Ishikawa (cell line): ENCODE data around the gene U2SURP.

ENCODE experiments used
- CEBPB ChIP-seq: IDR thresholded peaks from 2 replicates; pipeline ENCODE4 v1.6.1; 2012
- CREB1 ChIP-seq: IDR thresholded peaks from 2 replicates; pipeline ENCODE4 v1.6.1; 2012; ENCODE audit warnings: low read depth
- EGR1 ChIP-seq: IDR thresholded peaks from 2 replicates; pipeline ENCODE4 v1.6.1; 2012
- EP300 ChIP-seq: IDR thresholded peaks from 2 replicates; pipeline ENCODE4 v1.6.1; 2012; ENCODE audit warnings: borderline replicate concordance
- FOXM1 ChIP-seq: IDR thresholded peaks from 2 replicates; pipeline ENCODE4 v1.6.1; 2012; ENCODE audit warnings: low read depth, borderline replicate concordance
- MAX ChIP-seq: IDR thresholded peaks from 2 replicates; pipeline ENCODE4 v1.6.1; 2012
- REST ChIP-seq: IDR thresholded peaks from 2 replicates; pipeline ENCODE4 v1.6.1; 2012; ENCODE audit warnings: low read depth, mild to moderate bottlenecking
- ZBTB7A ChIP-seq: IDR thresholded peaks from 2 replicates; pipeline ENCODE4 v1.6.1; 2012; ENCODE audit warnings: low read depth

DNA sequence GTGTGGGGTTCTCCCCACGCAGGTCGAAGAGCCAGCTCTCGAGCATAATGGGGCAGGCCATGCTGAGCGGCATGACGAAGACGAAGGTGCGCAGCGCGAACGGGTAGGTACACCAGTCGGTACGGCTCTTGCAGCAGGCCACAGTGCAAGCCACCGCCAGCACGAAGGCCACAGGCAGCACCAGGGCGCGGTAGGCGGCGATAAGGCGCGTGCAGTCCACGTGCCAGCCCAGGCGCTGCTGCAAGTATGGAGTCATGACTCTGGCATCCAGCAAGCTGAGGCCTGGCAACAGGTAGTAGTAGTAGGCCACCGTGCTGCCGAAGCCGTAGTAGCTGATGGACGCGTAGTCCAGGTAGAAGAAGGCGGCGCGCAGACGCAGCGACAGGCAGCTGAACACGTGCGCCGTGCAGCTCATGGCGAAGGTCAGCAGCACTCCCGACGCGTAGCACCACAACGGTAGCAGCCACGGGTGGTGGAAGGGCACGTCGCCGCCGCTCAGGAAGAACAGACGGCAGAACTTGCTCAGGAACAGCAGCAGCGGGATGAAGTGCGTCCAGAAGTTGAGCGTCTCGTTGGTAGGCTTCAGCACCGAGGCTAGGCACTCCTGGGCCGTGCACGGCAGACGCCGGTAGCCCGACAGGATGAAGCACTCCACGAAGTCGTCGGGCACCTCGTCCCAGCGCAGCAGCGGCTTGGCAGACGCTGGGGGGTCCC lies 38.7 kb upstream of the U2SURP start:
- TF ChIP-seq ZBTB7A (no peak), MAX (no peak), EP300 (no peak), EGR1 (no peak), REST (no peak), CEBPB (no peak), CREB1 (no peak), FOXM1 (no peak)
